HepG2 (cell line): ENCODE measurements around the gene CLIC1. TPM values are rescaled to one million over a fixed set of nuclear protein-coding genes. Genes with fewer than 3 reads are reported as not detected.
A peak's percentile ranks its signal among the peaks of the same experiment; 100 is the strongest.

Experiments used
- ATAC-seq: fragments of 200-7000 bp; cut with Tn5 transposase; 3 replicates; pipeline ENCODE4 v1.9.1; 2020; ENCODE audit warnings: mild to moderate bottlenecking, moderate library complexity
- BruUV-seq: library from RNA; stranded (reverse); fragments of 400-500 nt; replicated peaks from 2 replicates; lab custom pipeline; 2021; lab: Mats Ljungman, UMichigan
- CTCF ChIA-PET: fragments of 300-600 bp; formaldehyde crosslinking; extraction: SDS; loops from one replicate; lab custom pipeline; 2021; ENCODE audit warnings: low total read pairs, inconsistent platforms, low intra/inter-chr PET ratio; lab: Yijun Ruan, JAX
- POLR2A ChIA-PET: fragments of 350-600 bp; sonication (Branson Sonifier 250); formaldehyde crosslinking; loops from one replicate; lab custom pipeline; 2020; ENCODE audit warnings: antibody characterized with exemption, inconsistent platforms; lab: Yijun Ruan, JAX
- DNase-seq: peaks from one replicate; pipeline ENCODE4 v3.0.0-alpha.2; 2015; ENCODE audit warnings: low spot score
- FAIRE-seq: peaks from 3 replicates; lab custom pipeline; 2011; peaks lifted over from hg19 to GRCh38; lab: Jason Lieb, UNC
- H2AFZ ChIP-seq: one replicate; pipeline ENCODE4 v1.6.1; 2011; ENCODE audit warnings: low read length, inconsistent platforms
- H3K27ac ChIP-seq: fragments of 300-600 bp; 3 replicates; pipeline ENCODE4 v1.8.0; 2011; ENCODE audit warnings: mixed run types, mild to moderate bottlenecking, mixed read lengths, low read length, inconsistent platforms; ENCODE audit not compliant: insufficient read depth; ENCODE audit errors: extremely low read length
- H3K27me3 ChIP-seq, 2 experiments: fragments of 200-600 bp in 1 of 2; 2 replicates in 1 of 2; 3 replicates in 1 of 2; pipeline versions ENCODE4 v1.6.0 to v1.8.0; 2011; ENCODE audit warnings: low read length in 2 of 2, mild to moderate bottlenecking in 2 of 2, moderate library complexity in 2 of 2, inconsistent platforms in 1 of 2; ENCODE audit not compliant: insufficient read depth in 2 of 2, control insufficient read depth in 1 of 2
- H3K36me3 ChIP-seq, 2 experiments: fragments of 200-600 bp in 1 of 2; replicated peaks in 1 of 2; 2 replicates in 1 of 2; 3 replicates in 1 of 2; pipeline versions ENCODE4 v1.5.1 to v1.8.0; 2011; ENCODE audit warnings: low read length in 2 of 2, inconsistent platforms in 1 of 2; ENCODE audit not compliant: insufficient read depth in 2 of 2, control insufficient read depth in 1 of 2
- H3K4me1 ChIP-seq: 2 replicates; pipeline ENCODE4 v1.5.1; 2012; ENCODE audit warnings: low read length, inconsistent platforms; ENCODE audit not compliant: insufficient read depth
- H3K4me2 ChIP-seq: 2 replicates; pipeline ENCODE4 v1.6.0; 2011; ENCODE audit warnings: low read depth, low read length, inconsistent platforms
- H3K4me3 ChIP-seq, 3 experiments: fragments of 200-600 bp in 1 of 3; sonication (generic), shearing (Covaris generic) in 1 of 3; replicated peaks in 1 of 3; 2 replicates each; pipeline ENCODE4 v1.5.1; 2011 to 2016; ENCODE audit warnings: low read length in 3 of 3, inconsistent platforms in 2 of 3, low read depth in 2 of 3, mild to moderate bottlenecking in 2 of 3, control low read depth in 1 of 3, mixed read lengths in 1 of 3; ENCODE audit not compliant: insufficient read depth in 1 of 3
- H3K79me2 ChIP-seq: one replicate; pipeline ENCODE4 v1.6.1; 2011; ENCODE audit warnings: low read length, inconsistent platforms; ENCODE audit not compliant: insufficient read depth
- H3K9ac ChIP-seq: 2 replicates; pipeline ENCODE4 v1.6.0; 2011; ENCODE audit warnings: mild to moderate bottlenecking, low read depth, low read length, inconsistent platforms; ENCODE audit not compliant: insufficient read depth
- H3K9me3 ChIP-seq: 2 replicates; pipeline ENCODE4 v1.5.1; 2012; ENCODE audit warnings: mild to moderate bottlenecking, low read length
- H4K20me1 ChIP-seq: 2 replicates; pipeline ENCODE4 v1.6.0; 2011; ENCODE audit warnings: inconsistent platforms, mild to moderate bottlenecking, low read length, moderate library complexity; ENCODE audit not compliant: insufficient read depth
- GTF3A ChIP-seq: sonication (generic); formaldehyde crosslinking; conservative IDR thresholded peaks from 2 replicates; pipeline ENCODE4 v1.4.0; 2020; ENCODE audit warnings: mild to moderate bottlenecking, missing genetic modification reagents
- IRF9 ChIP-seq: sonication (generic); formaldehyde crosslinking; IDR thresholded peaks from 2 replicates; pipeline ENCODE4 v1.8.0; 2022; ENCODE audit warnings: missing genetic modification reagents, mild to moderate bottlenecking, borderline replicate concordance
- SMARCE1 ChIP-seq: fragments of 450-650 bp; IDR thresholded peaks from 2 replicates; pipeline ENCODE4 v1.6.1; 2017; ENCODE audit warnings: borderline replicate concordance
- ZNF446 ChIP-seq: sonication (generic); formaldehyde crosslinking; IDR thresholded peaks from 2 replicates; pipeline ENCODE4 v1.5.0; 2020; ENCODE audit warnings: mild to moderate bottlenecking, missing genetic modification reagents
- ZNF484 ChIP-seq: sonication (generic); formaldehyde crosslinking; IDR thresholded peaks from 2 replicates; pipeline ENCODE4 v1.5.1; 2020; ENCODE audit warnings: mild to moderate bottlenecking, low read depth, missing genetic modification reagents, borderline replicate concordance
- ZNF556 ChIP-seq: sonication (generic); formaldehyde crosslinking; IDR thresholded peaks from 2 replicates; pipeline ENCODE4 v1.4.0; 2020; ENCODE audit warnings: mild to moderate bottlenecking, missing genetic modification reagents, borderline replicate concordance
- ZNF678 ChIP-seq: sonication (generic); formaldehyde crosslinking; IDR thresholded peaks from 2 replicates; pipeline ENCODE4 v1.4.0; 2020; ENCODE audit warnings: mild to moderate bottlenecking, missing genetic modification reagents
- ZNF740 ChIP-seq: sonication (generic); formaldehyde crosslinking; IDR thresholded peaks from 2 replicates; pipeline ENCODE4 v1.4.0; 2020; ENCODE audit warnings: missing genetic modification reagents
- ZNF747 ChIP-seq: sonication (generic); formaldehyde crosslinking; IDR thresholded peaks from 2 replicates; pipeline ENCODE4 v1.8.1; 2023; ENCODE audit warnings: missing genetic modification reagents, mild to moderate bottlenecking, borderline replicate concordance
- WGBS: methylation state at CpG from one replicate; pipeline ENCODE4 v1.1.6; 2017; ENCODE audit warnings: low lambda C conversion rate; 5-methylcytosine and 5-hydroxymethylcytosine counted together
- in situ Hi-C: cut with HindIII; loops from 2 replicates; pipeline ENCODE4 v1.10.0; 2017; ENCODE audit warnings: low pct_unique_long_range_greater_than_20kb; ENCODE audit not compliant: extremely low pct_ligation_motif_present
- intact Hi-C: fragments of 100-400 bp; cut with micrococcal nuclease; formaldehyde crosslinking; loops from one replicate; pipeline ENCODE4 v1.10.0; 2022; ENCODE audit not compliant: unreplicated experiment
- polyA plus RNA-seq, 8 experiments: library from polyadenylated mRNA; depleted of rRNA in 3 of 8; stranded (reverse) in 7 of 8; unstranded in 1 of 8; fragments of >200 nt; fragmentation: Illumina TruSeq in 4 of 8; extraction: Trizol in 4 of 8; gene quantifications; 2 replicates each; pipeline versions ENCODE4 v1.2.1 to v1.2.3, GENCODE V29; 2011 to 2016; ENCODE audit warnings: low read depth in 4 of 8, missing spikeins in 1 of 8, mixed read lengths in 1 of 8; ENCODE audit not compliant: insufficient read depth in 1 of 8
- total RNA-seq, 5 experiments: library from RNA; depleted of rRNA; stranded (reverse); fragments of >200 nt; fragmentation: Illumina TruSeq; extraction: Trizol; gene quantifications; 2 replicates each; pipeline ENCODE4 v1.2.3, GENCODE V29; 2016; ENCODE audit warnings: low read depth in 1 of 5
- TF ChIP-seq, protein P1 (sequence below): sonication (generic); formaldehyde crosslinking; IDR thresholded peaks from 2 replicates; pipeline ENCODE4 v1.5.0; 2020; ENCODE audit warnings: missing genetic modification reagents
- TF ChIP-seq, protein P2 (sequence below): sonication (generic); formaldehyde crosslinking; IDR thresholded peaks from 2 replicates; pipeline ENCODE4 v1.9.0; 2021; ENCODE audit warnings: missing genetic modification reagents, borderline replicate concordance

CLIC1 gene
- total and polyA plus RNA-seq, 2 of the 13 experiments (the other 11 are each of a cell fraction or from before 2014, with no cell fraction given) = 602 to 891 TPM

DNA sequence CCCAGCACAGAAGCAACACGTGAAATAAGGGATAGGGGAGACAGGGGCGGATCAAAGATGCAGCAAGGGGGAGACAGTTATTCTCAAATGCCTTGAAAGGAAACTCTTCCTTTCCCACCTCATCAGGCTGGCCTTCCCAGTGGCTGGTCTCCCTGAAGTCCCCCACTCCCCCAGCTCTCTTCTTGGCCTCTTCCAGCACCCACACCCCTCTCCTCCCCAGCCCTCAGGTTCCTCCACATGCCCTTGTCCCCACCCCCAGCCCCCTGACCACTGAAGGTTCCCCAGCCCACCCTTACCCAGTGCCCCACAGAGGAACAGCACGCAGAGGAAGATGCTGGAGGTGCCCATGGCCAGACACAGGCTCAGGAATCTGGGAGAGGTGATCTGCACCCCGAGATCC, 22.9 kb downstream of the CLIC1 start:
- no peaks in the 10 kb centered on the region for H4K20me1 ChIP-seq
- DNase-seq (no peak), FAIRE-seq (no peak), ATAC-seq (no peak)
- H2AFZ ChIP-seq = no peak overlapping the region
- TF ChIP-seq ZNF556 (CRISPR knock-in tag) (no peak), ZNF740 (CRISPR knock-in tag) (no peak), ZNF747 (CRISPR knock-in tag) (no peak), ZNF678 (CRISPR knock-in tag) (no peak), ZNF446 (CRISPR knock-in tag) (no peak), ZNF484 (CRISPR knock-in tag) (no peak), GTF3A (CRISPR knock-in tag) (no peak), SMARCE1 (no peak), IRF9 (CRISPR knock-in tag) (no peak)
- TF ChIP-seq, protein P1, sequence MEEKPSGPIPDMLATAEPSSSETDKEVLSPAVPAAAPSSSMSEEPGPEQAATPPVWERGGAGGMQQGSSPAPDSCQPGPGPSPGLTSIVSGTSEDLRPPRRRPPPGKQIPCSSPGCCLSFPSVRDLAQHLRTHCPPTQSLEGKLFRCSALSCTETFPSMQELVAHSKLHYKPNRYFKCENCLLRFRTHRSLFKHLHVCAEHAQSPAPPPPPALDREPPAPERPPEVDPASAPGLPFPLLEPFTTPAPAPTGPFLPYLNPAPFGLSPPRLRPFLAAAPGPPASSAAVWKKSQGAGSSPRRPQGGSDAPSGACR (CRISPR knock-in tag) = no peak
- TF ChIP-seq, protein P2, sequence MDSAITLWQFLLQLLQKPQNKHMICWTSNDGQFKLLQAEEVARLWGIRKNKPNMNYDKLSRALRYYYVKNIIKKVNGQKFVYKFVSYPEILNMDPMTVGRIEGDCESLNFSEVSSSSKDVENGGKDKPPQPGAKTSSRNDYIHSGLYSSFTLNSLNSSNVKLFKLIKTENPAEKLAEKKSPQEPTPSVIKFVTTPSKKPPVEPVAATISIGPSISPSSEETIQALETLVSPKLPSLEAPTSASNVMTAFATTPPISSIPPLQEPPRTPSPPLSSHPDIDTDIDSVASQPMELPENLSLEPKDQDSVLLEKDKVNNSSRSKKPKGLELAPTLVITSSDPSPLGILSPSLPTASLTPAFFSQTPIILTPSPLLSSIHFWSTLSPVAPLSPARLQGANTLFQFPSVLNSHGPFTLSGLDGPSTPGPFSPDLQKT (CRISPR knock-in tag) = no peak
- peak overlapping the region; percentile 63 for H3K4me2 ChIP-seq
- no peak overlapping the region for H3K27ac ChIP-seq
- no peak overlapping the region for H3K9ac ChIP-seq
- in situ Hi-C loops (no loop called here), intact Hi-C loops (no loop called here)
- ChIA-PET POLR2A (interaction anchor here (0.8 to 5.1 kb wide), 12 partner anchors 11 to 149 kb away, joined by 3 to 31 read pairs (median 4); partner anchors contain the start of genes ABHD16A, APOM, C6orf47 and CLIC1), CTCF (no interaction called here)
- BruUV-seq = no TSS peak
- no peaks in the 10 kb centered on the region for H3K9me3 ChIP-seq
- no peaks in the 10 kb centered on the region for H3K79me2 ChIP-seq
- WGBS = 17% methylated on average over 3 of the region's 4 CpGs
- H3K27me3 ChIP-seq = peaks cover 12 to 44% of the 10 kb centered on the region in 2 experiments; a peak in 4 of 5 replicates
- peaks cover 34% of the 10 kb centered on the region for H3K4me1 ChIP-seq
- peak overlapping the region in 1 of 3 experiments; percentile 43; a peak in 1 of 6 replicates for H3K4me3 ChIP-seq
- H3K36me3 ChIP-seq = no peaks in the 10 kb centered on the region
